ENCODE results near the gene TANGO2. TPM values are rescaled to one million over a fixed set of nuclear protein-coding genes. Genes with fewer than 3 reads are reported as not detected.

TANGO2 gene
- total and polyA plus RNA-seq, 9 of the 15 experiments (the other 6 are each of a cell fraction or from before 2014, with no cell fraction given) = 15.5 to 94.9 (median 70.1) TPM

GRCh38 chr22:19983741-19984140, 37.2 kb upstream of the TANGO2 start (continued):
- TF ChIP-seq ZC3H4 (CRISPR knock-in tag; IDR thresholded peaks at IDR 0.05; ENCODE audit: borderline replicate concordance) (no peak), SP2 (IDR thresholded peaks at IDR 0.05; ENCODE audit: extremely low read depth, low read depth, low read length, poor library complexity, severe bottlenecking) (no peak), HDGF (IDR thresholded peaks at IDR 0.05) (no peak), ELF1 (tag; IDR thresholded peaks at IDR 0.05) (no peak), ETS2 (tag; IDR thresholded peaks at IDR 0.05; ENCODE audit: borderline replicate concordance, poor library complexity, severe bottlenecking) (no peak), ZNF324 (CRISPR knock-in tag; IDR thresholded peaks at IDR 0.05) (no peak), ZNF197 (CRISPR knock-in tag; IDR thresholded peaks at IDR 0.05; ENCODE audit: low read depth) (no peak), ZKSCAN1 (IDR thresholded peaks at IDR 0.05; ENCODE audit: low read depth, low read length) (0 out of 2 replicates have a peak, but pooled peaks have one; percentile 8), FOXA3 (CRISPR knock-in tag; conservative IDR thresholded peaks at IDR 0.05 in 1 of 2, IDR thresholded peaks at IDR 0.05 in 1 of 2) (no peak), ELK1 (CRISPR knock-in tag; IDR thresholded peaks at IDR 0.05) (no peak), STAT5B (CRISPR knock-in tag; IDR thresholded peaks at IDR 0.05) (no peak), ARID3B (CRISPR knock-in tag; IDR thresholded peaks at IDR 0.05; ENCODE audit: borderline replicate concordance) (0 out of 2 replicates have a peak, but pooled peaks have one; percentile 37), MXI1 (IDR thresholded peaks at IDR 0.05; ENCODE audit: low read depth, low read length) (no peak), HDAC8 (tag; IDR thresholded peaks at IDR 0.05) (0 out of 2 replicates have a peak, but pooled peaks have one; percentile 12), MCM3 (IDR thresholded peaks at IDR 0.05) (no peak), ZBTB7A (IDR thresholded peaks at IDR 0.05; ENCODE audit: borderline replicate concordance, control insufficient read depth, low read depth, low read length) (peak; percentile 35; the same call in 1 of the 2 replicates), EP300 (IDR thresholded peaks at IDR 0.05; ENCODE audit: low read length) (no peak), HCFC1 (IDR thresholded peaks at IDR 0.05; ENCODE audit: low read depth, low read length) (no peak)
- TF ChIP-seq, protein P1, sequence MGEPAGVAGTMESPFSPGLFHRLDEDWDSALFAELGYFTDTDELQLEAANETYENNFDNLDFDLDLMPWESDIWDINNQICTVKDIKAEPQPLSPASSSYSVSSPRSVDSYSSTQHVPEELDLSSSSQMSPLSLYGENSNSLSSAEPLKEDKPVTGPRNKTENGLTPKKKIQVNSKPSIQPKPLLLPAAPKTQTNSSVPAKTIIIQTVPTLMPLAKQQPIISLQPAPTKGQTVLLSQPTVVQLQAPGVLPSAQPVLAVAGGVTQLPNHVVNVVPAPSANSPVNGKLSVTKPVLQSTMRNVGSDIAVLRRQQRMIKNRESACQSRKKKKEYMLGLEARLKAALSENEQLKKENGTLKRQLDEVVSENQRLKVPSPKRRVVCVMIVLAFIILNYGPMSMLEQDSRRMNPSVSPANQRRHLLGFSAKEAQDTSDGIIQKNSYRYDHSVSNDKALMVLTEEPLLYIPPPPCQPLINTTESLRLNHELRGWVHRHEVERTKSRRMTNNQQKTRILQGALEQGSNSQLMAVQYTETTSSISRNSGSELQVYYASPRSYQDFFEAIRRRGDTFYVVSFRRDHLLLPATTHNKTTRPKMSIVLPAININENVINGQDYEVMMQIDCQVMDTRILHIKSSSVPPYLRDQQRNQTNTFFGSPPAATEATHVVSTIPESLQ (CRISPR knock-in tag; IDR thresholded peaks at IDR 0.05) = no peak
- TF ChIP-seq, protein P2, sequence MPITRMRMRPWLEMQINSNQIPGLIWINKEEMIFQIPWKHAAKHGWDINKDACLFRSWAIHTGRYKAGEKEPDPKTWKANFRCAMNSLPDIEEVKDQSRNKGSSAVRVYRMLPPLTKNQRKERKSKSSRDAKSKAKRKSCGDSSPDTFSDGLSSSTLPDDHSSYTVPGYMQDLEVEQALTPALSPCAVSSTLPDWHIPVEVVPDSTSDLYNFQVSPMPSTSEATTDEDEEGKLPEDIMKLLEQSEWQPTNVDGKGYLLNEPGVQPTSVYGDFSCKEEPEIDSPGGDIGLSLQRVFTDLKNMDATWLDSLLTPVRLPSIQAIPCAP (CRISPR knock-in tag; IDR thresholded peaks at IDR 0.05; ENCODE audit: borderline replicate concordance) = no peak
- TF ChIP-seq, protein P3, sequence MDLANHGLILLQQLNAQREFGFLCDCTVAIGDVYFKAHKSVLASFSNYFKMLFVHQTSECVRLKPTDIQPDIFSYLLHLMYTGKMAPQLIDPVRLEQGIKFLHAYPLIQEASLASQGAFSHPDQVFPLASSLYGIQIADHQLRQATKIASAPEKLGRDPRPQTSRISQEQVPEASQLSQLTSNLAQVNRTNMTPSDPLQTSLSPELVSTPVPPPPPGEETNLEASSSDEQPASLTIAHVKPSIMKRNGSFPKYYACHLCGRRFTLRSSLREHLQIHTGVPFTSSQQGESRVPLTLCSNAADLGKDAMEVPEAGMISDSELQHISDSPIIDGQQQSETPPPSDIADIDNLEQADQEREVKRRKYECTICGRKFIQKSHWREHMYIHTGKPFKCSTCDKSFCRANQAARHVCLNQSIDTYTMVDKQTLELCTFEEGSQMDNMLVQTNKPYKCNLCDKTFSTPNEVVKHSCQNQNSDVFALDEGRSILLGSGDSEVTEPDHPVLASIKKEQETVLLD (IDR thresholded peaks at IDR 0.05) = no peak

Measured in K562 (cell line).